B cell (primary cell): ENCODE results near the gene RTN4IP1. TPM values are rescaled to one million over a fixed set of nuclear protein-coding genes. Genes with fewer than 3 reads are reported as not detected.
A peak's percentile ranks its signal among the peaks of the same experiment; 100 is the strongest.

ENCODE experiments used
- ATAC-seq: fragments of 200-7000 bp; cut with Tn5 transposase; one replicate; pipeline ENCODE4 v1.10.0; 2021; ENCODE audit warnings: low read depth, mild to moderate bottlenecking, moderate number of reproducible peaks, moderate library complexity
- CTCF ChIA-PET: fragments of 350-600 bp; sonication (Branson Sonifier 250); formaldehyde crosslinking; loops from one replicate; lab custom pipeline; 2021; ENCODE audit warnings: antibody characterized with exemption, inconsistent platforms; lab: Charles Lee
- POLR2A ChIA-PET: fragments of 350-600 bp; sonication (Branson Sonifier 250); formaldehyde crosslinking; loops from one replicate; lab custom pipeline; 2021; ENCODE audit warnings: antibody characterized with exemption; lab: Charles Lee
- DNase-seq: peaks from one replicate; pipeline ENCODE4 v3.0.0; 2013
- H2AFZ ChIP-seq: 2 replicates; pipeline ENCODE4 v1.6.1; 2012; ENCODE audit warnings: mild to moderate bottlenecking, low read depth, low read length; ENCODE audit not compliant: insufficient read depth, poor library complexity, severe bottlenecking
- H3K27ac ChIP-seq, 2 donors: 1 replicate in 1 of 2; 2 replicates in 1 of 2; pipeline ENCODE4 v1.5.1; 2012 to 2013; ENCODE audit warnings: low read length in 2 of 2, mild to moderate bottlenecking in 2 of 2, moderate library complexity in 1 of 2
- H3K27me3 ChIP-seq, 4 experiments: fragments of 200-600 bp in 1 of 4; sonication (generic) in 1 of 4; replicated peaks in 1 of 4; 1 replicate in 2 of 4; 2 replicates in 2 of 4; pipeline versions ENCODE4 v1.6.1 to v1.7.0; 2013 to 2016; ENCODE audit warnings: low read length in 3 of 4, mild to moderate bottlenecking in 2 of 4, mixed read lengths in 1 of 4, moderate library complexity in 1 of 4; ENCODE audit not compliant: insufficient read depth in 4 of 4, control insufficient read depth in 3 of 4; ENCODE audit errors: control extremely low read depth in 1 of 4
- H3K36me3 ChIP-seq, 2 experiments: replicated peaks in 1 of 2; 1 replicate in 1 of 2; 2 replicates in 1 of 2; pipeline versions ENCODE4 v1.6.1 to v1.7.1; 2013; ENCODE audit warnings: low read length in 1 of 2; ENCODE audit not compliant: insufficient read depth in 2 of 2, control insufficient read depth in 1 of 2; ENCODE audit errors: control extremely low read depth in 1 of 2, extremely low read depth in 1 of 2
- H3K4me1 ChIP-seq, 2 donors: fragments of 200-600 bp in 1 of 2; sonication (generic) in 1 of 2; 1 replicate in 1 of 2; 2 replicates in 1 of 2; pipeline versions ENCODE4 v1.5.1 to v1.6.1; 2013 to 2017; ENCODE audit warnings: low read length in 2 of 2; ENCODE audit not compliant: control insufficient read depth in 2 of 2, insufficient read depth in 2 of 2
- H3K4me2 ChIP-seq: replicated peaks from 2 replicates; pipeline ENCODE3; 2012; ENCODE audit warnings: mild to moderate bottlenecking, low read depth, low read length; ENCODE audit not compliant: poor library complexity, severe bottlenecking
- H3K4me3 ChIP-seq, 5 experiments: fragments of 200-600 bp in 1 of 5; sonication (generic) in 1 of 5; 1 replicate in 3 of 5; 2 replicates in 2 of 5; pipeline versions ENCODE4 v1.5.1 to v1.7.0; 2011 to 2016; ENCODE audit warnings: low read length in 4 of 5, mild to moderate bottlenecking in 4 of 5, low read depth in 2 of 5, control low read depth in 1 of 5, moderate library complexity in 1 of 5; ENCODE audit not compliant: insufficient read depth in 1 of 5; ENCODE audit errors: control extremely low read depth in 1 of 5, extremely low read depth in 1 of 5
- H3K79me2 ChIP-seq: fragments of 200-600 bp; sonication (generic); one replicate; pipeline ENCODE4 v1.6.0; 2016; ENCODE audit warnings: low read length; ENCODE audit not compliant: control insufficient read depth, insufficient read depth
- H3K9ac ChIP-seq: fragments of 200-600 bp; sonication (generic); 2 replicates; pipeline ENCODE4 v1.6.1; 2017; ENCODE audit warnings: mild to moderate bottlenecking, low read length, moderate library complexity
- H3K9me3 ChIP-seq, 3 donors: one replicate each; pipeline versions ENCODE4 v1.6.1 to v1.7.1; 2013; ENCODE audit warnings: low read length in 2 of 3; ENCODE audit not compliant: control insufficient read depth in 2 of 3, insufficient read depth in 1 of 3; ENCODE audit errors: control extremely low read depth in 1 of 3
- H4K20me1 ChIP-seq: 2 replicates; pipeline ENCODE4 v1.6.0; 2012; ENCODE audit warnings: mild to moderate bottlenecking, low read length; ENCODE audit not compliant: insufficient read depth, control insufficient read depth, poor library complexity, severe bottlenecking
- H3K27ac Mint-ChIP-seq: one replicate; pipeline ENCODE4 v1.8.0; 2021; ENCODE audit warnings: mixed read lengths
- H3K27me3 Mint-ChIP-seq: one replicate; pipeline ENCODE4 v1.8.0; 2021; ENCODE audit warnings: mixed read lengths
- H3K4me1 Mint-ChIP-seq: one replicate; pipeline ENCODE4 v1.8.0; 2021; ENCODE audit warnings: mixed read lengths
- H3K4me3 Mint-ChIP-seq: one replicate; pipeline ENCODE4 v1.8.0; 2021; ENCODE audit warnings: mixed read lengths
- H3K9me3 Mint-ChIP-seq: one replicate; pipeline ENCODE4 v1.8.0; 2022; ENCODE audit warnings: mixed read lengths; ENCODE audit not compliant: insufficient read depth
- CTCF ChIP-seq: fragments of 200-600 bp; IDR thresholded peaks from one replicate; pipeline ENCODE4 v1.8.0; 2022; ENCODE audit warnings: antibody characterized with exemption, mild to moderate bottlenecking
- EZH2 ChIP-seq: IDR thresholded peaks from 2 replicates; pipeline ENCODE4 v1.6.1; 2012; ENCODE audit warnings: borderline replicate concordance, low read depth, mild to moderate bottlenecking, moderate library complexity, low read length; ENCODE audit not compliant: insufficient read depth, poor library complexity, severe bottlenecking
- WGBS: methylation state at CpG from one replicate; pipeline ENCODE4 v1.1.5; 2013; ENCODE audit warnings: missing lambda C conversion rate; ENCODE audit not compliant: insufficient coverage; 5-methylcytosine and 5-hydroxymethylcytosine counted together
- intact Hi-C: fragments of 100-400 bp; cut with micrococcal nuclease; formaldehyde crosslinking; loops from one replicate; pipeline ENCODE4 v1.10.0; 2022
- polyA plus RNA-seq: library from polyadenylated mRNA; depleted of rRNA; stranded (reverse); fragments of >200 nt; gene quantifications from 2 replicates; pipeline ENCODE4 v1.2.3, GENCODE V29; 2012
- total RNA-seq, 2 donors: library from RNA; stranded (reverse); fragments of 120-200 nt in 1 of 2; gene quantifications; 1 replicate in 1 of 2; 2 replicates in 1 of 2; pipeline versions ENCODE4 v1.2.3 to v1.2.4, GENCODE V29; 2013 to 2022

Gene RTN4IP1
- total and polyA plus RNA-seq, 2 donors (not counting 1 experiment from before 2014, with no cell fraction given) = 9.4 to 12.1 TPM

GRCh38 chr6:106561686-106562405, 67.5 kb downstream of the RTN4IP1 start:
- ChIA-PET CTCF (interaction anchor here (0.6 to 22.3 kb wide), 9 partner anchors 10 to 418 kb away, joined by 3 to 567 read pairs (median 4); no protein-coding TSS in a partner anchor), POLR2A (interaction anchor here (0.5 kb wide), 1 partner anchor 227 kb away, joined by 10 read pairs; no protein-coding TSS in a partner anchor)
- Histone ChIP-seq H3K27me3 (no peaks in the 10 kb centered on the region), H3K36me3 (peaks cover 18 to 72% of the 10 kb centered on the region in 2 experiments), H3K4me1 (no peaks in the 10 kb centered on the region), H4K20me1 (no peaks in the 10 kb centered on the region), H3K9ac (no peak overlapping the region), H3K9me3 (no peaks in the 10 kb centered on the region), H3K4me3 (no peak overlapping the region), H2AFZ (no peak overlapping the region), H3K79me2 (peaks cover 4% of the 10 kb centered on the region), H3K4me2 (no peak overlapping the region), H3K27ac (peak overlapping the region in 1 of 2 donors; percentile 29)
- intact Hi-C loops = no loop called here
- ATAC-seq (no peak), DNase-seq (no peak)
- Mint-ChIP-seq H3K9me3 (no peaks in the 10 kb centered on the region), H3K27ac (peak overlapping the region; percentile 28), H3K27me3 (no peaks in the 10 kb centered on the region), H3K4me3 (no peak overlapping the region), H3K4me1 (peaks cover 11% of the 10 kb centered on the region)
- TF ChIP-seq CTCF (no peak), EZH2 (no peak)
- WGBS = 83% methylated on average over 3 of the region's 6 CpGs
